Activated T-cell treated with anti-CD3 and anti-CD28 coated beads for 24 hours (primary cell): ENCODE data around the gene CEP43.

Source experiments
- DNase-seq: peaks from one replicate; pipeline ENCODE4 v3.0.0-alpha.2; 2020; ENCODE audit warnings: low read depth

Gene CEP43

GRCh38 chr6:166999145-166999883 is at the start of gene CEP43:
TSS of gene CEP43 (plus strand) at chr6:166999397. CDS start at chr6:166999413, 16 bp downstream.
- DNase-seq: peak; percentile 84

GRCh38 chr6:166949528-166950442 is 49.4 kb upstream of the CEP43 start:
- no peak for DNase-seq

- no peak for DNase-seq
Observed at GRCh38 chr6:166950443-166950821, 48.8 kb upstream of the CEP43 start.

GRCh38 chr6:166950892-166951669 is 48.1 kb upstream of the CEP43 start:
- DNase-seq: peak; percentile 78

- no peak for DNase-seq
Observed at GRCh38 chr6:166951670-166952060, 47.5 kb upstream of the CEP43 start.

GRCh38 chr6:166952121-166952520 is 47.1 kb upstream of the CEP43 start:
- no peak for DNase-seq

- DNase-seq: no peak
Observed at GRCh38 chr6:166952567-166953486, 46.4 kb upstream of the CEP43 start.

GRCh38 chr6:166954118-166954713 is 45.0 kb upstream of the CEP43 start:
- DNase-seq: no peak

GRCh38 chr6:166955121-166955864 is 43.9 kb upstream of the CEP43 start:
- no peak for DNase-seq

GRCh38 chr6:166955865-166956443 is 43.2 kb upstream of the CEP43 start:
- DNase-seq: no peak

GRCh38 chr6:166956444-166957086 is 42.6 kb upstream of the CEP43 start, which contains the start of gene RNASET2:
TSS of gene RNASET2 (minus strand) at chr6:166956550. CDS start at chr6:166956182, 368 bp downstream.
- DNase-seq: peak; percentile 99

- no peak for DNase-seq
Observed at GRCh38 chr6:166957087-166957804, 42.0 kb upstream of the CEP43 start.

GRCh38 chr6:166957805-166958076 is 41.5 kb upstream of the CEP43 start:
- no peak for DNase-seq

GRCh38 chr6:166958926-166959861 is 40.0 kb upstream of the CEP43 start:
- DNase-seq: no peak

GRCh38 chr6:166959911-166960608 is 39.1 kb upstream of the CEP43 start:
- DNase-seq: no peak

GRCh38 chr6:166960609-166960978 is 38.6 kb upstream of the CEP43 start:
- DNase-seq: no peak

- no peak for DNase-seq
Observed at GRCh38 chr6:166966268-166966667, 32.9 kb upstream of the CEP43 start.
